ENCODE measurements around the gene MTSS2.

The MTSS2 gene

GRCh38 chr16:70705056-70705455, 19.2 kb upstream of the MTSS2 start:
- TF ChIP-seq RARB (CRISPR knock-in tag; IDR thresholded peaks at IDR 0.05) (no peak), ZFP30 (CRISPR knock-in tag; IDR thresholded peaks at IDR 0.05) (no peak), ESRRG (CRISPR knock-in tag; IDR thresholded peaks at IDR 0.05) (no peak), TSHZ2 (CRISPR knock-in tag; IDR thresholded peaks at IDR 0.05) (no peak), ISL1 (CRISPR knock-in tag; IDR thresholded peaks at IDR 0.05) (no peak), OSR1 (CRISPR knock-in tag; IDR thresholded peaks at IDR 0.05) (no peak), ARNTL (CRISPR knock-in tag; IDR thresholded peaks at IDR 0.05; ENCODE audit: borderline replicate concordance, low read depth) (no peak), ZFP3 (CRISPR knock-in tag; IDR thresholded peaks at IDR 0.05) (no peak)
- TF ChIP-seq, protein P1, sequence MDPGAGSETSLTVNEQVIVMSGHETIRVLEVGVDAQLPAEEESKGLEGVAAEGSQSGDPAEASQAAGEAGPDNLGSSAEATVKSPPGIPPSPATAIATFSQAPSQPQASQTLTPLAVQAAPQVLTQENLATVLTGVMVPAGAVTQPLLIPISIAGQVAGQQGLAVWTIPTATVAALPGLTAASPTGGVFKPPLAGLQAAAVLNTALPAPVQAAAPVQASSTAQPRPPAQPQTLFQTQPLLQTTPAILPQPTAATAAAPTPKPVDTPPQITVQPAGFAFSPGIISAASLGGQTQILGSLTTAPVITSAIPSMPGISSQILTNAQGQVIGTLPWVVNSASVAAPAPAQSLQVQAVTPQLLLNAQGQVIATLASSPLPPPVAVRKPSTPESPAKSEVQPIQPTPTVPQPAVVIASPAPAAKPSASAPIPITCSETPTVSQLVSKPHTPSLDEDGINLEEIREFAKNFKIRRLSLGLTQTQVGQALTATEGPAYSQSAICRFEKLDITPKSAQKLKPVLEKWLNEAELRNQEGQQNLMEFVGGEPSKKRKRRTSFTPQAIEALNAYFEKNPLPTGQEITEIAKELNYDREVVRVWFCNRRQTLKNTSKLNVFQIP (CRISPR knock-in tag; IDR thresholded peaks at IDR 0.05; ENCODE audit: borderline replicate concordance, low read depth), result no peak
- ATAC-seq, result no peak

GRCh38 chr16:70704586-70704985, 18.7 kb upstream of the MTSS2 start:
- TF ChIP-seq RARB (CRISPR knock-in tag; IDR thresholded peaks at IDR 0.05) (no peak), BACH2 (CRISPR knock-in tag; IDR thresholded peaks at IDR 0.05; ENCODE audit: borderline replicate concordance) (no peak), ARNTL (CRISPR knock-in tag; IDR thresholded peaks at IDR 0.05; ENCODE audit: borderline replicate concordance, low read depth) (no peak)
- ATAC-seq, result no peak

DNA sequence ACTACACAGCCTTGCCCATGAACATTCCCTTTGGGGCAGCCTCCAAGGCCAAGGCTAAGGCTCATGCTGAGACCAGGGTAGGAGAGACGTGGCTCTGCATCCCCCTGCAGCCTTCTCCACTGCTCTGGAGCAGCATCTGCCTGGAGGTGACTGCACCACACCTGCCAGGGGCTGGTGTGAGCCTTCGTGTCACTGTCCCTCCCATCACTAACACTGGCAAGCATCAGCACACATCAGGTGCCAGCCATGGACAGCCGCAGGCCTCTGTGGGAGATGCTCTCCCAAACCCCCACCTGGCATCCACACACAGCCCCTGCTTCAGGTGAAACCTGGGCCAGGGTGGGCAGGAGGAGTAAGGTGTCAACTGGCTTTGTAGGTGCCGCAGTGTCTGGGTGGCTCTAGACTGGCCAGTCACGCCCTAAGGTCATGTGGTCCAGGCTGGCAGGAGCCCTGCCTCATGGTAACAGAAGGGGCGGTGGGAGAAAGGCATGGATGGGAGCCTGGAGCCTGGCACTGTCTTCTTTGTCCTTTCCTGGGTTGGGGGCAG, 18.1 kb upstream of the MTSS2 start:
- no peak for TF ChIP-seq RARB (CRISPR knock-in tag; IDR thresholded peaks at IDR 0.05)
- TF ChIP-seq SNAI2 (CRISPR knock-in tag; IDR thresholded peaks at IDR 0.05), result no peak
- TF ChIP-seq TSHZ2 (CRISPR knock-in tag; IDR thresholded peaks at IDR 0.05), result no peak
- no peak for TF ChIP-seq GLIS3 (CRISPR knock-in tag; IDR thresholded peaks at IDR 0.05)
- no peak for TF ChIP-seq ZNF565 (CRISPR knock-in tag; conservative IDR thresholded peaks at IDR 0.05; ENCODE audit: low read depth)
- TF ChIP-seq TOX (CRISPR knock-in tag; IDR thresholded peaks at IDR 0.05; ENCODE audit: borderline replicate concordance), result no peak
- TF ChIP-seq ZNF70 (CRISPR knock-in tag; IDR thresholded peaks at IDR 0.05), result no peak
- ATAC-seq, result no peak

DNA sequence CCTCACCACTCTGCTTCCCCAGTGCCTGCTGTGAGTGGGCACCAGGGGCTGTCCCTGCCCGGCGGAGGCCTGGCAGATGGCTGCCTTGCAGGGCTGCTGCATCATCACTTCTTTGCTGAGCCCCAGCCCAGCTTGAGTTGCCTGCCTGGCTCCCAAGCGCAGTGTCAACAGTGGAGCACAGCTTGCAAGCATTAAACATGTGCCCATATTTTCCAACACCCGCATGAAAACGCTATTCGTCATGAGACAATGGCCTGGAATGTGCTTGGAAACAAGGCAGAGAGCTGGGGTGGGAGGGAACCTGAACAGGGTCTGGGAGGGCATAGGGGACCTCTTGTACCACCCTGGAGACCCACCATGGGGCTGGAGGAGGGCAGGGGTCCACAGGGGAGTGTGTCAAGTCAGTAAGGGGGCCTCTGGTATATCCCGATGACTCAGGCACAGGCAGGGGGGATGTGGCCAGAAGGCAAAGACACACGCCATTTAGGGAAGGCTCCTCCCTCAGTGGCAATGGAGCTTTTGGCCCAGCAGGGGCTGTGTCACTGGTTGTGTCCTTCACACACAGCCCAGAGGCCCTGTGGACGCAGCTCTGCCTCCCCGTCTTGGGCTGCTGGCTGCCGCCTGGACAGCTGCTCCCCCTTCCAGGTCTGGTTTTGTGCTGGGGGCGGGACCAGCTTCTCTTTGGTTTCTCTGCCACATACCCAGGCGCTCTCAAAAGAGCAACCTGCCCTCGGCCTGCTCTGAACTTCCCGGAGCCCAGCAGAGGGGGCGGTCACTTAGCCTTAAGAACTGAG, 17.4 kb upstream of the MTSS2 start:
- peak; percentile 84 for ATAC-seq
- TF ChIP-seq BACH2 (CRISPR knock-in tag; IDR thresholded peaks at IDR 0.05; ENCODE audit: borderline replicate concordance) (no peak), ZFP3 (CRISPR knock-in tag; IDR thresholded peaks at IDR 0.05) (no peak), ESRRG (CRISPR knock-in tag; IDR thresholded peaks at IDR 0.05) (no peak), PPARA (CRISPR knock-in tag; IDR thresholded peaks at IDR 0.05; ENCODE audit: borderline replicate concordance) (no peak), RARB (CRISPR knock-in tag; IDR thresholded peaks at IDR 0.05) (no peak), TOX (CRISPR knock-in tag; IDR thresholded peaks at IDR 0.05; ENCODE audit: borderline replicate concordance) (no peak), ZNF70 (CRISPR knock-in tag; IDR thresholded peaks at IDR 0.05) (no peak), ISL1 (CRISPR knock-in tag; IDR thresholded peaks at IDR 0.05) (no peak), SNAI2 (CRISPR knock-in tag; IDR thresholded peaks at IDR 0.05) (no peak), CSRNP3 (CRISPR knock-in tag; IDR thresholded peaks at IDR 0.05) (no peak), ARNTL (CRISPR knock-in tag; IDR thresholded peaks at IDR 0.05; ENCODE audit: borderline replicate concordance, low read depth) (no peak), ZNF565 (CRISPR knock-in tag; conservative IDR thresholded peaks at IDR 0.05; ENCODE audit: low read depth) (no peak; the same call in 1 of the 2 replicates), ZFP30 (CRISPR knock-in tag; IDR thresholded peaks at IDR 0.05) (no peak)

Data from SK-N-SH treated with all-trans-retinoic acid at 6 μM for 48 hours (cell line).